HepG2 (cell line): Measurements from ENCODE around the gene MARCHF9. TPM values are rescaled to one million over a fixed set of nuclear protein-coding genes. Genes with fewer than 3 reads are reported as not detected.
A peak's percentile ranks its signal among the peaks of the same experiment; 100 is the strongest.

Experiments
- HMG20B ChIP-seq: conservative IDR thresholded peaks from 2 replicates; pipeline ENCODE4 v1.6.1; 2016; ENCODE audit warnings: missing genetic modification reagents, missing compliant biosample characterization
- HNRNPK ChIP-seq: fragments of 200-400 bp; formaldehyde crosslinking; IDR thresholded peaks from 2 replicates; pipeline ENCODE4 v1.6.1; 2018; ENCODE audit warnings: low read length, low read depth, moderate library complexity, mild to moderate bottlenecking; ENCODE audit not compliant: poor library complexity, severe bottlenecking
- ISL2 ChIP-seq: sonication (generic); formaldehyde crosslinking; IDR thresholded peaks from 2 replicates; pipeline ENCODE4 v1.5.0; 2020; ENCODE audit warnings: missing genetic modification reagents
- KDM3A ChIP-seq: IDR thresholded peaks from 2 replicates; pipeline ENCODE4 v1.6.1; 2018; ENCODE audit warnings: low read depth, missing compliant biosample characterization
- MATR3 ChIP-seq: sonication (generic); formaldehyde crosslinking; IDR thresholded peaks from 2 replicates; pipeline ENCODE4 v1.4.0; 2020; ENCODE audit warnings: missing genetic modification reagents
- NFIC ChIP-seq: IDR thresholded peaks from 2 replicates; pipeline ENCODE4 v1.6.1; 2012; ENCODE audit warnings: mild to moderate bottlenecking, low read length, inconsistent platforms
- PHF5A ChIP-seq: IDR thresholded peaks from one replicate; pipeline ENCODE4 v1.6.1; 2018; ENCODE audit warnings: low read depth, missing genetic modification reagents; ENCODE audit not compliant: unreplicated experiment
- PPARG ChIP-seq: conservative IDR thresholded peaks from 2 replicates; pipeline ENCODE4 v1.6.1; 2016; ENCODE audit warnings: missing biosample characterization, missing genetic modification reagents
- REPIN1 ChIP-seq: sonication (generic); formaldehyde crosslinking; IDR thresholded peaks from 2 replicates; pipeline ENCODE4 v1.8.0; 2022; ENCODE audit warnings: missing genetic modification reagents, low read depth, mild to moderate bottlenecking, borderline replicate concordance
- RFXAP ChIP-seq: sonication (generic); formaldehyde crosslinking; IDR thresholded peaks from 2 replicates; pipeline ENCODE4 v1.4.0; 2020; ENCODE audit warnings: missing genetic modification reagents, borderline replicate concordance
- SATB2 ChIP-seq: sonication (generic); formaldehyde crosslinking; IDR thresholded peaks from 2 replicates; pipeline ENCODE4 v1.5.0; 2020; ENCODE audit warnings: missing genetic modification reagents
- SETDB1 ChIP-seq: sonication (generic); formaldehyde crosslinking; IDR thresholded peaks from 2 replicates; pipeline ENCODE4 v1.5.1; 2020; ENCODE audit warnings: missing genetic modification reagents, mild to moderate bottlenecking, borderline replicate concordance
- TAF1 ChIP-seq: sonication (generic); formaldehyde crosslinking; IDR thresholded peaks from 2 replicates; pipeline ENCODE4 v1.4.0; 2020; ENCODE audit warnings: missing genetic modification reagents
- ZNF101 ChIP-seq: sonication (generic); formaldehyde crosslinking; IDR thresholded peaks from 2 replicates; pipeline ENCODE4 v1.4.0; 2020; ENCODE audit warnings: mild to moderate bottlenecking, low read depth, missing genetic modification reagents, borderline replicate concordance
- ZNF24 ChIP-seq: fragments of 450-650 bp; IDR thresholded peaks from 2 replicates; pipeline ENCODE4 v1.6.1; 2017; ENCODE audit warnings: antibody characterized with exemption, mild to moderate bottlenecking
- ZNF34 ChIP-seq: sonication (generic); formaldehyde crosslinking; IDR thresholded peaks from 2 replicates; pipeline ENCODE4 v1.4.0; 2020; ENCODE audit warnings: mild to moderate bottlenecking, missing genetic modification reagents, borderline replicate concordance
- ZNF367 ChIP-seq: sonication (generic); formaldehyde crosslinking; IDR thresholded peaks from 2 replicates; pipeline ENCODE4 v1.4.0; 2020; ENCODE audit warnings: missing genetic modification reagents, borderline replicate concordance
- ZNF546 ChIP-seq: sonication (generic); formaldehyde crosslinking; conservative IDR thresholded peaks from 2 replicates; pipeline ENCODE4 v1.8.1; 2023; ENCODE audit warnings: mild to moderate bottlenecking, missing genetic modification reagents
- ZNF557 ChIP-seq: sonication (generic); formaldehyde crosslinking; IDR thresholded peaks from 2 replicates; pipeline ENCODE4 v1.4.0; 2020; ENCODE audit warnings: missing genetic modification reagents
- ZNF672 ChIP-seq: sonication (generic); formaldehyde crosslinking; IDR thresholded peaks from 2 replicates; pipeline ENCODE4 v1.8.1; 2022; ENCODE audit warnings: missing genetic modification reagents
- ZNF850 ChIP-seq: sonication (generic); formaldehyde crosslinking; conservative IDR thresholded peaks from 2 replicates; pipeline ENCODE4 v1.9.0; 2021; ENCODE audit warnings: mild to moderate bottlenecking, missing genetic modification reagents
- polyA plus RNA-seq, 8 experiments: library from polyadenylated mRNA; depleted of rRNA in 3 of 8; stranded (reverse) in 7 of 8; unstranded in 1 of 8; fragments of >200 nt; fragmentation: Illumina TruSeq in 4 of 8; extraction: Trizol in 4 of 8; gene quantifications; 2 replicates each; pipeline versions ENCODE4 v1.2.1 to v1.2.3, GENCODE V29; 2011 to 2016; ENCODE audit warnings: low read depth in 4 of 8, missing spikeins in 1 of 8, mixed read lengths in 1 of 8; ENCODE audit not compliant: insufficient read depth in 1 of 8
- total RNA-seq, 5 experiments: library from RNA; depleted of rRNA; stranded (reverse); fragments of >200 nt; fragmentation: Illumina TruSeq; extraction: Trizol; gene quantifications; 2 replicates each; pipeline ENCODE4 v1.2.3, GENCODE V29; 2016; ENCODE audit warnings: low read depth in 1 of 5
- TF ChIP-seq, protein P1 (sequence below): conservative IDR thresholded peaks from 2 replicates; pipeline ENCODE4 v1.6.1; 2018; ENCODE audit warnings: missing genetic modification reagents
- TF ChIP-seq, protein P2 (sequence below): sonication (generic); formaldehyde crosslinking; IDR thresholded peaks from 2 replicates; pipeline ENCODE4 v1.4.0; 2020; ENCODE audit warnings: mild to moderate bottlenecking, missing genetic modification reagents
- TF ChIP-seq, protein P3 (sequence below): sonication (generic); formaldehyde crosslinking; IDR thresholded peaks from 2 replicates; pipeline ENCODE4 v1.4.0; 2020; ENCODE audit warnings: missing genetic modification reagents
- TF ChIP-seq, protein P4 (sequence below): sonication (generic); formaldehyde crosslinking; IDR thresholded peaks from 2 replicates; pipeline ENCODE4 v1.5.1; 2020; ENCODE audit warnings: mild to moderate bottlenecking, missing genetic modification reagents, moderate library complexity

The MARCHF9 gene
- total and polyA plus RNA-seq, 2 of the 13 experiments (the other 11 are each of a cell fraction or from before 2014, with no cell fraction given), result 5.7 to 9.6 TPM

DNA sequence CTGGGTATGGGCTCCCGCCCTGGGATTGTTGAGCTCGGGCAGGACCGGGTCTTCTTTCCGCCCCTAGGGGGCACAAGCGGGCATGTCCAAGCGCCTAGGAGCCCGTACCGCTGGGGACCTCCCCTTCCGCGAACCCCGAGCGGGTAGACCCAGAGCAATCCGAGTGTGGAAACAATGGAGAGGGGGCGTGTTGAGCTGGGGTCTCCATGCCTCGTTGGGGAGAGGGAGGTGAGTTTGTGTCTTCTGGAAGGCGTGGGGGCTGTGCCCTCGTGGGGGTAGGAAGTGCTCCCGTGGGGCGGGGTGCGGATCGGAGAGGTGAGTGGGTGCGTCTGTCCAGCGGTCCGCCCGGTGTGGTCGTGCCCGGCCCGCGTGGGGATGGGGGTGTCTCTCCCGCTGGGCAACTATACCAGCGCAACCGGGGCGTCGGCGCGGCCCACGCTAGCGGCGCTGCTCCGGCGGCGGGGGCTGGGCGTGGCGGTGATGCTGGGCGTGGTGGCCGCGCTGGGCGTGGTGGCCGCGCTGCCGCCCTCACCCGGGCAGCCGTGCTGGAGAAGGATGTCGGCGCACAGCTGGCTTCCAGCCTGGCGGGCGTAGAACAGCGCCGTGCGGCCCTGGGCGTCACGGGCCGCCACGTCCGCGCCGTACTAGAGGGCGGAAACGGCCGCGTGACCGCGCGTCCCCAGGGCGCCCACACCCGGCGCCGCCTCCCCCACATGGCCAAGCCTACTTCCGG, 28.6 kb upstream of the MARCHF9 start (continued):
- TF ChIP-seq RFXAP (no peak), HMG20B (CRISPR knock-in tag) (no peak), PPARG (CRISPR knock-in tag) (no peak), ZNF850 (CRISPR knock-in tag) (no peak), ZNF557 (CRISPR knock-in tag) (no peak), ZNF34 (CRISPR knock-in tag) (0 out of 2 replicates have a peak, but pooled peaks have one; percentile 38), REPIN1 (CRISPR knock-in tag) (0 out of 2 replicates have a peak, but pooled peaks have one; percentile 27), ZNF546 (CRISPR knock-in tag) (no peak), ZNF367 (CRISPR knock-in tag) (no peak), ZNF101 (CRISPR knock-in tag) (no peak), ZNF24 (no peak), SETDB1 (CRISPR knock-in tag) (no peak), TAF1 (CRISPR knock-in tag) (0 out of 2 replicates have a peak, but pooled peaks have one; percentile 13), MATR3 (CRISPR knock-in tag) (no peak), PHF5A (CRISPR knock-in tag) (no peak), KDM3A (CRISPR knock-in tag) (no peak), ISL2 (CRISPR knock-in tag) (0 out of 2 replicates have a peak, but pooled peaks have one; percentile 31), SATB2 (no peak), NFIC (no peak), ZNF672 (CRISPR knock-in tag) (no peak), HNRNPK (no peak)
- TF ChIP-seq, protein P1, sequence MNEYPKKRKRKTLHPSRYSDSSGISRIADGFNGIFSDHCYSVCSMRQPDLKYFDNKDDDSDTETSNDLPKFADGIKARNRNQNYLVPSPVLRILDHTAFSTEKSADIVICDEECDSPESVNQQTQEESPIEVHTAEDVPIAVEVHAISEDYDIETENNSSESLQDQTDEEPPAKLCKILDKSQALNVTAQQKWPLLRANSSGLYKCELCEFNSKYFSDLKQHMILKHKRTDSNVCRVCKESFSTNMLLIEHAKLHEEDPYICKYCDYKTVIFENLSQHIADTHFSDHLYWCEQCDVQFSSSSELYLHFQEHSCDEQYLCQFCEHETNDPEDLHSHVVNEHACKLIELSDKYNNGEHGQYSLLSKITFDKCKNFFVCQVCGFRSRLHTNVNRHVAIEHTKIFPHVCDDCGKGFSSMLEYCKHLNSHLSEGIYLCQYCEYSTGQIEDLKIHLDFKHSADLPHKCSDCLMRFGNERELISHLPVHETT, result no peak
- TF ChIP-seq, protein P2, sequence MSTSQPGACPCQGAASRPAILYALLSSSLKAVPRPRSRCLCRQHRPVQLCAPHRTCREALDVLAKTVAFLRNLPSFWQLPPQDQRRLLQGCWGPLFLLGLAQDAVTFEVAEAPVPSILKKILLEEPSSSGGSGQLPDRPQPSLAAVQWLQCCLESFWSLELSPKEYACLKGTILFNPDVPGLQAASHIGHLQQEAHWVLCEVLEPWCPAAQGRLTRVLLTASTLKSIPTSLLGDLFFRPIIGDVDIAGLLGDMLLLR (CRISPR knock-in tag), result no peak
- TF ChIP-seq, protein P3, sequence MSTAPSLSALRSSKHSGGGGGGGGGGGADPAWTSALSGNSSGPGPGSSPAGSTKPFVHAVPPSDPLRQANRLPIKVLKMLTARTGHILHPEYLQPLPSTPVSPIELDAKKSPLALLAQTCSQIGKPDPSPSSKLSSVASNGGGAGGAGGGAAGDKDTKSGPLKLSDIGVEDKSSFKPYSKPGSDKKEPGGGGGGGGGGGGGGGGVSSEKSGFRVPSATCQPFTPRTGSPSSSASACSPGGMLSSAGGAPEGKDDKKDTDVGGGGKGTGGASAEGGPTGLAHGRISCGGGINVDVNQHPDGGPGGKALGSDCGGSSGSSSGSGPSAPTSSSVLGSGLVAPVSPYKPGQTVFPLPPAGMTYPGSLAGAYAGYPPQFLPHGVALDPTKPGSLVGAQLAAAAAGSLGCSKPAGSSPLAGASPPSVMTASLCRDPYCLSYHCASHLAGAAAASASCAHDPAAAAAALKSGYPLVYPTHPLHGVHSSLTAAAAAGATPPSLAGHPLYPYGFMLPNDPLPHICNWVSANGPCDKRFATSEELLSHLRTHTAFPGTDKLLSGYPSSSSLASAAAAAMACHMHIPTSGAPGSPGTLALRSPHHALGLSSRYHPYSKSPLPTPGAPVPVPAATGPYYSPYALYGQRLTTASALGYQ (CRISPR knock-in tag), result no peak
- TF ChIP-seq, protein P4, sequence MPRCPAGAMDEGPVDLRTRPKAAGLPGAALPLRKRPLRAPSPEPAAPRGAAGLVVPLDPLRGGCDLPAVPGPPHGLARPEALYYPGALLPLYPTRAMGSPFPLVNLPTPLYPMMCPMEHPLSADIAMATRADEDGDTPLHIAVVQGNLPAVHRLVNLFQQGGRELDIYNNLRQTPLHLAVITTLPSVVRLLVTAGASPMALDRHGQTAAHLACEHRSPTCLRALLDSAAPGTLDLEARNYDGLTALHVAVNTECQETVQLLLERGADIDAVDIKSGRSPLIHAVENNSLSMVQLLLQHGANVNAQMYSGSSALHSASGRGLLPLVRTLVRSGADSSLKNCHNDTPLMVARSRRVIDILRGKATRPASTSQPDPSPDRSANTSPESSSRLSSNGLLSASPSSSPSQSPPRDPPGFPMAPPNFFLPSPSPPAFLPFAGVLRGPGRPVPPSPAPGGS (CRISPR knock-in tag), result 0 out of 2 replicates have a peak, but pooled peaks have one; percentile 18
